ENCODE results near the gene CGB2. TPM values are rescaled to one million over a fixed set of nuclear protein-coding genes. Genes with fewer than 3 reads are reported as not detected.

The CGB2 gene
- total and polyA plus RNA-seq, 2 of the 4 experiments (the other 2 are of a cell fraction), result not detected

Small RNA genes within 50 kb of the gene (microRNA-seq; reads per million reads assigned to microRNA genes)
- gene MIR6798 (ENCODE audit: insufficient read depth in 1 of 2, insufficient read length in 1 of 2, unreplicated experiment in 1 of 2) (0 reads per million in 2 experiments), gene RN7SL708P (ENCODE audit: insufficient read depth, insufficient read length) (not detected)

Small RNA genes within 50 kb of the gene (small RNA-seq; reads per million reads assigned to genes)
- gene MIR6798, result 0 reads per million in 5 experiments
- gene RN7SL708P, result 0 reads per million in 5 experiments

Other genes starting within 250 kb of the CGB2 start
- gene BCAT2, start 220.9 kb upstream of the CGB2 start, total RNA-seq (2012; rRNA removed), result 20.1 and 21.7 TPM in 2 replicates
- gene BCAT2, start 220.9 kb upstream of the CGB2 start, polyA plus RNA-seq (2012; rRNA removed), result 42.2 and 45.3 TPM in 2 replicates
- gene HSD17B14, start 195.4 kb upstream of the CGB2 start, total RNA-seq (2012; rRNA removed), result 0.54 and 0.56 TPM in 2 replicates
- gene HSD17B14, start 195.4 kb upstream of the CGB2 start, polyA plus RNA-seq (2012; rRNA removed), result 4.5 and 5.6 TPM in 2 replicates
- 4.2 and 4.5 TPM in 2 replicates for gene PLEKHA4, start 163.3 kb upstream of the CGB2 start, total RNA-seq (2012; rRNA removed)
- 14.4 and 17.2 TPM in 2 replicates for gene PLEKHA4, start 163.3 kb upstream of the CGB2 start, polyA plus RNA-seq (2012; rRNA removed)
- 26.7 and 39.4 TPM in 2 replicates for gene PPP1R15A, start 159.5 kb upstream of the CGB2 start, total RNA-seq (2012; rRNA removed)
- gene PPP1R15A, start 159.5 kb upstream of the CGB2 start, polyA plus RNA-seq (2012; rRNA removed), result 87.7 and 104 TPM in 2 replicates
- under 0.01 TPM in 1 of 2 replicates, not detected in the other for gene TULP2, start 133.1 kb upstream of the CGB2 start, total RNA-seq (2012; rRNA removed)
- gene TULP2, start 133.1 kb upstream of the CGB2 start, polyA plus RNA-seq (2012; rRNA removed), result 0.20 and 0.26 TPM in 2 replicates
- 37.3 and 39.2 TPM in 2 replicates for gene NUCB1, start 131.6 kb upstream of the CGB2 start, total RNA-seq (2012; rRNA removed)
- gene NUCB1, start 131.6 kb upstream of the CGB2 start, polyA plus RNA-seq (2012; rRNA removed), result 253 and 261 TPM in 2 replicates
- 0.28 and 0.36 TPM in 2 replicates for gene DHDH, start 98.2 kb upstream of the CGB2 start, total RNA-seq (2012; rRNA removed)
- 0.33 and 0.53 TPM in 2 replicates for gene DHDH, start 98.2 kb upstream of the CGB2 start, polyA plus RNA-seq (2012; rRNA removed)
- 23.3 and 26.1 TPM in 2 replicates for gene BAX, start 77.0 kb upstream of the CGB2 start, total RNA-seq (2012; rRNA removed)
- gene BAX, start 77.0 kb upstream of the CGB2 start, polyA plus RNA-seq (2012; rRNA removed), result 169 and 181 TPM in 2 replicates
- 913 and 1,057 TPM in 2 replicates for gene FTL, start 66.6 kb upstream of the CGB2 start, total RNA-seq (2012; rRNA removed)
- gene FTL, start 66.6 kb upstream of the CGB2 start, polyA plus RNA-seq (2012; rRNA removed), result 2,766 and 2,944 TPM in 2 replicates
- gene GYS1, start 38.6 kb upstream of the CGB2 start, total RNA-seq (2012; rRNA removed), result 36.1 and 38.7 TPM in 2 replicates
- 72.2 and 74.8 TPM in 2 replicates for gene GYS1, start 38.6 kb upstream of the CGB2 start, polyA plus RNA-seq (2012; rRNA removed)
- 354 and 391 TPM in 2 replicates for gene RUVBL2, start 38.0 kb upstream of the CGB2 start, total RNA-seq (2012; rRNA removed)
- gene RUVBL2, start 38.0 kb upstream of the CGB2 start, polyA plus RNA-seq (2012; rRNA removed), result 196 and 225 TPM in 2 replicates
- not detected in 2 replicates for gene LHB, start 14.8 kb upstream of the CGB2 start, total RNA-seq (2012; rRNA removed)
- gene LHB, start 14.8 kb upstream of the CGB2 start, polyA plus RNA-seq (2012; rRNA removed), result not detected in 2 replicates
- gene CGB3, start 7.6 kb upstream of the CGB2 start, total RNA-seq (2012; rRNA removed), result not detected in 2 replicates
- gene CGB3, start 7.6 kb upstream of the CGB2 start, polyA plus RNA-seq (2012; rRNA removed), result not detected in 2 replicates
- not detected in 2 replicates for gene CGB1, start 5.0 kb downstream of the CGB2 start, total RNA-seq (2012; rRNA removed)
- gene CGB1, start 5.0 kb downstream of the CGB2 start, polyA plus RNA-seq (2012; rRNA removed), result not detected in 2 replicates
- not detected in 2 replicates for gene CGB5, start 12.0 kb downstream of the CGB2 start, total RNA-seq (2012; rRNA removed)
- not detected in 2 replicates for gene CGB5, start 12.0 kb downstream of the CGB2 start, polyA plus RNA-seq (2012; rRNA removed)
- gene CGB8, start 17.2 kb downstream of the CGB2 start, total RNA-seq (2012; rRNA removed), result not detected in 2 replicates
- gene CGB8, start 17.2 kb downstream of the CGB2 start, polyA plus RNA-seq (2012; rRNA removed), result 0.47 and 0.48 TPM in 2 replicates
- gene CGB7, start 25.9 kb downstream of the CGB2 start, total RNA-seq (2012; rRNA removed), result not detected in 2 replicates
- 1.7 and 1.9 TPM in 2 replicates for gene CGB7, start 25.9 kb downstream of the CGB2 start, polyA plus RNA-seq (2012; rRNA removed)
- 0.18 TPM in 1 of 2 replicates, not detected in the other for gene NTF4, start 32.9 kb downstream of the CGB2 start, total RNA-seq (2012; rRNA removed)
- gene NTF4, start 32.9 kb downstream of the CGB2 start, polyA plus RNA-seq (2012; rRNA removed), result 0.09 and 0.11 TPM in 2 replicates
- gene KCNA7, start 40.8 kb downstream of the CGB2 start, total RNA-seq (2012; rRNA removed), result not detected in 2 replicates
- gene KCNA7, start 40.8 kb downstream of the CGB2 start, polyA plus RNA-seq (2012; rRNA removed), result 0.02 TPM in 1 of 2 replicates, not detected in the other
- gene SNRNP70, start 53.6 kb downstream of the CGB2 start, total RNA-seq (2012; rRNA removed), result 72.8 and 81.4 TPM in 2 replicates
- gene SNRNP70, start 53.6 kb downstream of the CGB2 start, polyA plus RNA-seq (2012; rRNA removed), result 200 and 344 TPM in 2 replicates
- gene LIN7B, start 82.5 kb downstream of the CGB2 start, total RNA-seq (2012; rRNA removed), result 2.8 and 3.8 TPM in 2 replicates
- 8.0 and 9.9 TPM in 2 replicates for gene LIN7B, start 82.5 kb downstream of the CGB2 start, polyA plus RNA-seq (2012; rRNA removed)
- 0.28 TPM in 1 of 2 replicates, not detected in the other for gene C19orf73, start 87.3 kb downstream of the CGB2 start, total RNA-seq (2012; rRNA removed)
- 1.2 and 2.0 TPM in 2 replicates for gene C19orf73, start 87.3 kb downstream of the CGB2 start, polyA plus RNA-seq (2012; rRNA removed)
- gene PPFIA3, start 87.7 kb downstream of the CGB2 start, total RNA-seq (2012; rRNA removed), result 0.83 and 0.90 TPM in 2 replicates
- gene PPFIA3, start 87.7 kb downstream of the CGB2 start, polyA plus RNA-seq (2012; rRNA removed), result 1.9 and 2.4 TPM in 2 replicates
- not detected in 2 replicates for gene HRC, start 123.5 kb downstream of the CGB2 start, total RNA-seq (2012; rRNA removed)
- 0.03 TPM in 1 of 2 replicates, not detected in the other for gene HRC, start 123.5 kb downstream of the CGB2 start, polyA plus RNA-seq (2012; rRNA removed)
- 1.9 and 2.2 TPM in 2 replicates for gene TRPM4, start 125.9 kb downstream of the CGB2 start, total RNA-seq (2012; rRNA removed)
- 17.4 and 19.7 TPM in 2 replicates for gene TRPM4, start 125.9 kb downstream of the CGB2 start, polyA plus RNA-seq (2012; rRNA removed)

Measured in IMR-90 (cell line).